Ecto neural progenitor cell (in vitro differentiated cells): Measurements from ENCODE around the gene VPS13D.

ENCODE experiments used
- DNase-seq: peaks from one replicate; pipeline ENCODE4 v3.0.0-alpha.2; 2018; ENCODE audit warnings: low spot score

VPS13D gene

DNA sequence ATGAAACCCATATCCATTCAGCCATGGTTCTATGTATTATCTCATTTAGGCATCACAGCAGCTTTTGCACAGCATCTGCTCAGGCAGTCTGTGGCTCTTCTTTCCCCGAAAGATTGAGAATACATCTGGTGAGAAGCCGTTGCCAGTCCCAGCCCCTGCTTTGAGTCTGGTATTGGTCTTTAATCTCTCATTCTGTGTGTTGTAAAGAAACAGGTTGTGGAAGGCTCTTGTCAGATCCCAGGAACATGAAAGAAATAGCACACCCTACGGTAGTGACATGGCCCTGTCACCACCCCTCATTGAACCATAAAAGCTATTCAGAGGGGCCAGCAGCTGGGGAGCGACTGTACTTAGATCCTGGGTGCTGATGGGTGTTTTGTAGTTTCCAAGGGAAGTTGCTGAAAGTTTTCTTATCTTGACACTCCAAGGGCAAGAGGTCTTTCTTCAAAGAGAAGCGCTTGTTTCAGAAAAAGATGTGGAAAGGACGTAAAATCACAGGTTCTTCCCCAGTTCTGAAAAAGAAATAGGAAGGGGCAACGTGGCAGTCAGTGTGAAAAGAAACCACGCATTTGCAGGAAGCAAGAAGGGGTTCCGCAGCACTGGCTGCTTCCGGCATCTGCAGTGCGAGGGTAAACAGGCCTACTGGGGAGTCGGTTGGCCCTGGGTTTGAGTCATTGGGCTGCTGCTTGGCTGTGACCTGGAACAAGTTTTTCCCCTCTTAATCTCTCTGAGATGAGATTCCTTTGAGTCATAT lies 243.1 kb downstream of the VPS13D start:
- DNase-seq: no peak

DNA sequence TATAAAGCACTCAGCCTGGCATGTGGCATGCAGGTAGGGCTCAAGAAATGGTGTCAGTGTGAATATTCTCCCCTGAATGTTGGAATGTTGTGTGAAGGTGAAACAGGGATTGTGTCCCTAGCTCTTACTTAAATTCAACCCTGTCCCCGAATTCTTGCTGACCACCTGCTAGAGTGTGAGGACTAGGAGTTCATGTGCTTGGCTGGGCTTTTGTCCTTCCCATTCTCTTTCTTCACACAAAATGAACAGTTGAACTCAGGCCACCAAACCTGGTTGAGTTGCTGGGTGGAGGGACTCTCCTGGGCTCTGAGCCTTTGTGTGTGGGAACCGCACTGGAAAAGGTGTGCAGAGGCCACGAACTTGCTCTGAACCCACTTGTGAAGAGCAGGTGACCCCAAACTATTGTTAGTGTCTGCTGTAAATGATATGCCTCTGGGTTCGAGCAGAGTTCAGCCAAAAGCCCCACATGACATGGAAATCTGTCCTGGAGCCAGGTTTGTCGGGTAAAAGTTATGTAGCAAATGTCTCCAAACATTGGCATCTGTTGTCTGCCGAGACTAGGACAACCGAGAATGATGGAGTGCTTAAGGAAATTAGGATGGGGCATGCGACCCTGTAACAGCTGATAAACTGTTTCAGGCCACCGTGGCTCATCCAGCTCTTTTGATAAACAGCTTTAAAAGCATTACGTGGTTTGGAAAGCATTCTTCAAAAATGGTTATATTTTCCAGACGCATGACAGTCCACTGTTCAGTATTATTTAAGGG lies 243.9 kb downstream of the VPS13D start:
- no peak for DNase-seq

DNA sequence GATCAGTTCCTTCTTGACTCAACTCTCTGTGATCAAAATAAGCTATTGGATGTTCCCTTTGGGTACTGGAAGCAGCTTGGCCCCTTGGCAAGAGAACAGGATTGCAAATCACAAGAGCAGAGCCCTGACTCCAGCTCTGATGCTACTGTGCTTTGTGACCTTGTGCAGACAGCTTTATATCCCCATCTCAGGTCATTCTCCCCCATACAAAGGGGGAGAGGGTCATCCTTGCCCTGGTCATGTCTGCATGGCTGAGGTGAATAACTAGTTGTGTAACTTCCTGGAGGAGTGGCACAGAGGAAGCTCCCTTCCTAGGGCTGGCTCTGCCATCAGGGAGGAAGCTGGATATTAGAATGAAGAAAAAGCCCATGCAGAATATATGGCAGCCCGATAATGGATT lies 245.3 kb downstream of the VPS13D start:
- DNase-seq: no peak

DNA sequence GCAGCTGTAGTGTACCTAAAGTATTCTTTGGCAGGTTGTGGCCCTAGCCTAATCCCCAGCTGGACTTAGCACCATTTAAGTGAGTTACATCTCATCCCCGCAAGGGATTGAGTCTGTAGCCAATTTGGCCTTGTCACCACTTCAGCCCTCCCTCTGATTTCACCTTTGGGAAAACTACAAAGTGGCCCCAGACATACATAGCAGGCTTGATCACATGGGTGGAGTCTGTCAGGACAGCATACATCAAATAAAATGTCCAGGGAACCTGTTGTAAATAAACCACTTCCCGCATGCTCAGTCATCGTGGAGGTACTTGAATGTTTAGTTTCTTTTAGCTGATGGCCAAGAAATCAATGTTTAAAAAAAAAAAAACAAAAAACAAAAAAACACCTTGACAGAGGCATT lies 245.7 kb downstream of the VPS13D start:
- no peak for DNase-seq

DNA sequence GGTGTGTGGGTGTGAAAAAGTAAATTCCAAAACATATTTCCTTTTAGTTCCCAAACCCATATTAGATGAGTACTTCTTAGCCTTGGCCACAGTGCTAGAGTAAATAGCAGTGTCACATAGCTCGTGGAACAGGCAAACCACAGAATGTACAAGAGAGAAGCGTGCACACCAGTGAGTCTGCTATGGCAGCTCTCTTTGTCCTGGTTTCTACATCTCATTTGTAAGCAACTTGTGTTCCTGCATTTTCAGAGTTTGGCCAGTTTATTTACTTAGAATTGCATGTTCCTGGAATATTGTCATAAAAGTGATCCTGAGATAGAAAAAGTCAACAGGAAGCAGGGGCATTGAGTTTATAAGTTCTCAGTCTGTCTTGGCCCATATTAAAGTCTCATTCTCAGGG lies 246.1 kb downstream of the VPS13D start:
- DNase-seq: no peak

DNA sequence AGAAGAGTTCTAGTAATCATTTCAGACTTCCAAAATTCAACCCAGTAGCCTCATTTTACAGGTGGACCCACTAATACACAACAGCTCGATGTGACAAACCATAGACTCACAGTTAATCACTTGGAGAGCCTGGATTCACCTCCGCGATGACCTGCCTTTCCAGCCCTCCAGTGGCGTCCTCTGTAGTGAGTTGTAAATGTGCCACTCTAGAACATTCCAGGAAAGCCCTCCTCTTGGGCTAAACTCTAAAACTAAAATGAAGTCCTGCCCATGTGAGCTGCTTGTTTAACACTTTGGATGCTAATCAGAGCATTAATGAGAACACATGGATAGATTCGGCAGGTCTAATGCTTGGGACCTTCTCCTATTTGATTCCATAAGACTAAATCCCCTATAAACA lies 247.5 kb downstream of the VPS13D start:
- no peak for DNase-seq

DNA sequence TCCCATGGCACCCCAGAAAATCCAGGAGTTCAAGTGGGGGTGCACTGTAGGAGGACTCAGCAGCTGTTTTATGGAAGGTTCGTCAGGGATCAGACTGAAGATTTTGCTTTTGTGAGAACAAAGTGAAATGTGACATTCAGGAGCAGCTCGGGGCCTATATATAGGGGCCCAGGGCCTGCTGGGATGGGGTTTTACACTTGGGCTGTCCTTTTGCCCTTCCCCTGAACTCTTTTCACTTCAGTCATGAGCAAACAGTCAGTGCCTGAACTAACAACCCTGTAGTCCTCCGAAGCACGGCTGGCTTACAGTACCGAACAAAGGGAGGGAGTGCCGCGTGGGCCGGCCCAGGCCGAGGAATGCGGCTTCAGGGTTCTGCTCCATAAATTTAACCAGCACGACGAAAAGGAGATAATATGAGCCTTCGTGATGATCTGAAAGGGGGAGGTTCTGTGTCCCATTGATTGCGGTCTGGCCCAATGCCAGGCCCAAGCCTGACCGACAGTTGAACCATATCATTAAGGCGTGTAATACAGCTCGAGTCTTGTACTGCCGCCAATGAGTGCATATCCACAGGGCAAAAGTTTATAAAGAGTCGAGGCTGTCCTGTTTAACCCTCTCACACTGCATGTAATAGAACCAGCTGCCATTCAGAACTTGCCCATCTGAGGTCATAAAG lies 248.2 kb downstream of the VPS13D start:
- DNase-seq: no peak

DNA sequence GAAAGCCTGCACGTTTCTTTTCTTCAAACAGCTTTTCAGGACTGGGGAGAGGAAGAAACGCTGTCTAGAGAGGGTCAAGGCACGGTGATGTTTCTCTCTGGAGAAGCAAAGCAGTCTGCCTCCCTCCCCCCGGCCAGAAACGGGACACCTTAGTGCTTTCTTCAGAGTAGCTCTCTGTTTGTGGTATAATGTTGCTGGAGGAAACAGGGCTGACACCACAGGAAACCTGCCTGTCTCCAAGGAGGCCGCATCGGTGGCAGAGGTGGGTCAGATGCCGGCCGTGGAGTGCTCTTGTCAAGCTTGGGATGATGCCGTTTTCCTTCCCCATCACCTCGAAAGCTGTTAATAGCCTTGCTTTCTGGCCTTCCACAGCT lies 248.8 kb downstream of the VPS13D start:
- DNase-seq: no peak

DNA sequence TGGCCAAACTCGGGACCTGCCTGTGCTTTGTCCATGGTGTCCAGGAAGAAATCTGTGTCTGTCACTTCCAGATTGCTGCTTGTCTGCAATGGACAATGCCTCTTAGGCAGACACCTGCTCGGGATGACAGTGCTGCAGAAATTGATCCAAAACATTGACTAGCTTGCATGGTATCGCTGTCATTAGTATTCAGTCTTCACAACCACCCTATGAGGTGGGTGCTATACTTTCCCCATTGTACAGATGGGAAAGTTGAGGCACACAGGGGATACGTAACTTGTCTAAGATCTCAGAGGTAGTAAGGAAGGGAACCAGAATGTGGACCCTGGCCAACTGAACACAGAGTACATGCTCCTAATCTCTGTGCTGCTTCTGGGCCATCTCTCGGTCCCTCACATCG lies 249.5 kb downstream of the VPS13D start:
- DNase-seq: no peak

DNA sequence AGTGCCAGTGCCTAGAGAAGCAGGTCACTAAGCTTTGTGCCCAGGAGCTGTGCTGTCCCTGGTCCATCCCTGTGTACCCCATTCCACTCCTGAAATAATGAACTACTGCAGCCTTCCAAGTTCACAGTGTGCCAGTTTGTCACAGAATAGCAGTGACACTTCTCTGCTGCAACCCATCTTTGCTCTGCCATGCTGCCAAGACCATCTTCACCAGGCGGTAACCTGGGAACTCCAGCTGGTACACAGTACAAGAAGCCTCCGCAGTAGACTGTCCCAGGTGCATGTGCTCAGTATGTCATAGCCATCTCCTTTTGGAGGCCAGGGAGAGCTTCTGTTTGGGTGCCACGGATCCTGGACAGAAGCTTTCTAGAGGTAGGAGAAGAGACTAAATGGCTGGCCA lies 250.2 kb downstream of the VPS13D start:
- no peak for DNase-seq

DNA sequence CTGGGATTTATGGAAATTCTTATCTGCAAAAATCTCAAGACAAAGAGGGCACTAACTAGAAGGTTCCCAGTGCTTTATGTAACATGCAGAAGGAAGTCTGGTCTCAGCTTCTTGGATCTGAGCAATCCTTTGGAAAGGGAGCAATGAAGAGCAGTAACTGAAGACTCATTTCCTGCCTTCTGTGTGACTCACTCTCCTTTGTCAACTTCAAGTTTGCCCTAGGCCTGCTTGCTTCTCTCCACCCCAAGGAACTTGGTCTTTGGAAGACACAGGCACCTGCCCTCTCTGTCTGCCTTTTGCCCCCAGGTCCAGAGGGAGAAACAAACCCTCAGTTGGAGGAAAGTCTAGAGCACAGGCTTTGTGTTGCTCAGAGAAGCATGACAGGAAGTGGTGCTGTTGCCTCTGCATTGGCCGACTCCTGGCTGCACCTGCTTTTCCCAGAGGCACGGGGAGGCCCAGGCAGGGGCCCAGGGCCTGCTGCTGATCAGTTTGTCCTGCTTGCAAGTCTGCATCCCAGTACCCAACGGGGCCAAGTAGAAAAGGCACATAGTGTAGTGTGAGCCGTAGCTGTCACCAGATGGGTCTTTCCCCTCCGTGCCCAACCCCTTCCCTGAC lies 251.0 kb downstream of the VPS13D start:
- no peak for DNase-seq

DNA sequence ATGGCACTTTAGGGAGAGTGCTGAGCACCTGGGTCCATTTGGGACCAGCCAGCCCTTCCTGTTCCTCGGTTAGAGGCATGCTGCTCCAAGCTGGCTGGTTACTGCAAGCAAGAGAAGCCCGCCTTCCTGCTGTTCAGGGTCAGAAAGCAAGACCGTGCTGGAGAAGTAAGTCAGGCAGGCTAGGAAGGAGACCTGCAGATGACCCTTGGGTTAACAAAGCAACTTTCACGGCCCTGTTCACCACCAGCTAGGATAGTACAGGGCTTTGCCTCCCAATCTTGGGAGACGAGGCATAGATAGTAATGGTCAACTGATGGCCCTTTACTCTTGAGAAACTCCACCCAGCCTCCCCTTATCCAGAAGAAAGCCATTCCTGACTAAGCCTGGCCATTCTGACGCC lies 252.1 kb downstream of the VPS13D start:
- no peak for DNase-seq

DNA sequence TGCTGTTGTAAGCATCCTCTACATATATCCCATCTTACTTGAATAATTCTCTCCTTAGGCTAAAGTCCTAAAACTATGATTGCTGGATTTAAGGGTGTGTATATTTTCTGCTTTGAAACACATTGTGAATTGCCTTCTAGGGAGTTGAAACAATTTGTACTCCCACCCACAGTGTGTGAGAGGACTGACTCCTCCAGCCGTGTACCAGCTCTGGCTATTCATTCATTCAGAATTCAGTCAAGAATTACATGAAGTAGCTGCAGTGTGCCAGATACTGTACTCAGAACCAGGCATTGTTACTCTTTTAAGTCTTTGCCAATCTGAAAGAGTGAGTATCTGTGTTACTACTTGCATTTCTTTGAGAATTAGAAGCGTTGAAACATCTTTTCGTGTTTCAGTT lies 253.2 kb downstream of the VPS13D start:
- DNase-seq: no peak

DNA sequence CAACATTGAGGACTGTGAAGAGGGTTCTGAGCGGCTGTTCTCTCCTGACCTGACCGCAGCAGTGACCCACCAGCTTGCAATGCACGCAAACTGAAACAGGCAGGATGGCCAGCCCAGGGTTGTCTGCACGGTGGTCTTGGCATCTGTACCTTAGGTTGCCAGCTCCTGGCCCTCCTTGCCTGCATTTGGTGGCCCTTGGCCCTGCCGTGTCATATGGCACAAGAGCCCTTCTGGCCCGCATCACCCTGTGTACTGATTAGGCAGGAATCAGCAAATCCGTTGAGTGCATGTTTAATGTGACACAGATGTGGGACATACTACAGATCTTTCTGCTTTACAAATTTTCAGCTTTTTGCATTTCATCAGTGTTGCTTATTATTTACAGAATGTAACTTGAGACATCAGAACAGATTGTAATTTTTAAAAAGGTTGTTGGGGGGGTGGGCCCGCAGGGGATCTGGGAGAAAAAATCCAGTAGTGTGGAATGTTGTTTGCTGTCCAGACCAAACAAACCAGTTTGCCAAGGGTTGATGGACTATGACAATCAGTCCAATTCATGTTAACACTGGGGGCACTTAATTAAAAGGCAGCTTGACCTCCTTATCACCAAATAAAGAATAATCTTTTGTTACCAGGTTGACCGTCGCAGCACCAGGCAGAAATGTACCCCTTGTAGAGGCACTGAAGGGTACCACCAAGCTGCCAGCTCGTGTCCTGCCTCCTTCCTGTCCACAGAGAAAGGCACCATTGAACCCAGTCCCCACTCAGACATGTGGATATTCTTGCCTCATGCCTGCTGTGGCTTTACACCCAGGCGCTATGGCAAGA lies 255.6 kb downstream of the VPS13D start:
- DNase-seq: no peak

DNA sequence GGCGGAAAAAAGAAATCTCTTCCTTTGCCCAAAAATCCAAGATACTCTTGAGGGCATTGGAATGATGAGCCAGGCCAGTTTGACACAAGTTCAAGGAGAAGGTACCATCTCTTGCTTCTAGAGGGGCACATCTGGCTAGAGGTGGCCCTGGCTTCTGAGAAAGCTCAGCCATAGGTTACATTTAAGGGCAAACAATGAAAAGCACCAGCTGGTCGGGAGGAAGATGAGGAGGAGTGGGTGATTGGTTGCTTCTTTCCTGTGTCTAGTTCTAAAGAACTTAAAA lies 256.2 kb downstream of the VPS13D start:
- no peak for DNase-seq

DNA sequence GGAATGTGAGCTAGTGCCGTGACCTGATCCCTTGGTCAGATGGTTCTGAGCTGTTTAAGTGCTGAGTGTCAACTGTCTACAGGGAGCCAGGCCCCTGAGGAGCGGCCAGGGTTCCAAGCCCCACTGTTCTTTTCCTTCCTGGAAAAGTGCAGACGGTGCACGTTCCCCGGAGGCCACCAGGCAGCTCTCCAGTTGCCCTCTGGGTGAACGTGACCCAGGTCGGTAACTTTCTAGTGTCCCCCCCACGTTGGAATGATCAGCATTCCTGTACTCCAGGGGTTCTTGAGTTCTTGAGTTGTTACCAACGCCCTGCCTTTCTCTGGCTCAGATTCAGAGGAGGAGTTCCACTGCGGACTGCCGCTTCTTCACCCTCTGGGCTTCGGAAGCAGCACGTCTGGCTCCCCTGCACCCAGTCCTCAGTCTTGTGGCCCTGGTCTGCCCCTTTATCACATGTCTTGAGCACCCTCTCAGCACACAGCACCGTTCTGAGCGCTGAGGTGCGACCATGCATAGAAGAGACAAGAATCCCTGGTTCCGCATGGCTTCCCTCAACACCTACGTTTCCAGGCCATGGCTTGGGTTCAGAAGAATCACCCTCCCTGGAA lies 256.7 kb downstream of the VPS13D start:
- DNase-seq: no peak

DNA sequence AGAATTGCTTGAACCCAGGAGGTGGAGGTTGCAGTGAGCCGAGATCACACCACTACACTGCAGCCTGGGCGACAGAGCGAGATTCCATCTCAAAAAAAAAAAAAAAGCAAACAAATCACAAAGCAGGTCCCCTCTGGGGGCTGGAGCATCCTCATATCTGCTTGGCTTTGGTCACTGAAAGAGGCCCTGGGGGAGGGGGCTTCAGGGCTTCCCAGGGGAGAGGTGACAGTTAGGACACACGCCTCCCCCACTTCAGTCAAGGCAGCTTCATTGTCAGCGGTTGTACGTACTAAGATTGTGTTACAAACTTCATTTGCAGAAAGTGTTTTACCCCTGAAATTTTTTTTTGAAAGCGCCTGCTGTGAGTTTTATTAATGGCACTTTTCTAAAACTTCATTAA lies 257.7 kb downstream of the VPS13D start:
- no peak for DNase-seq

DNA sequence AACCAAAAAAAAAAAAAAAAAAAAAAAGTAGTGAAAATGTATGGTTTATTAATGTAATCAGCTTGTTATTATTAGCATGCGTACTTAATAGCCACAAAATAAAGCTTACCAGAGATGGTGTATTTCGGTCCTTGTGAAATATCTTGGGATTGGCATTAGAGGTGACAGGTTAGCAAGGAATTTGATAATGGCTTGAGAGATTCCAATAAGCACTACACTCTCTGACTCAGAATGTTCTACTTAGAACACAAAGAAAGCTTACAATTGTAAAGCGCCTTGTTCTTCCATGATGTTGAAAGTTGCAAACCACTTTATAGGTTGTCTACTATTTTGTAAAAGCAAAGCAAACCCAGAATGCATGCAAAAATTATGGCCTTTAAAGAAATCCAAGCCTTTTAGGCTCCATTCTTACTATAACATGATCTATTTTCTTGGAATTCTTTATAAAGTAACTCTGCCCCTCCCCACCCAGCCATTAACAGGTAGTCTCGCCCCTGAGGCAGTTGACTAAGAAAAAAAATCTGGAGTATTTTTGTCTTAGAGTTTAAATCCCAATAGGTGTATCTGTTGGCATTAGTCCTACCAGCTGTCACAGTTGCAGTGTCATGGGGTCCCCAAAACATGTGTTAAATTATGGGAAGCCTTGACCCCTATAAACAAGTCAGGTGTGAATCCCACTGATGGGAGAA lies 259.0 kb downstream of the VPS13D start:
- DNase-seq: no peak

DNA sequence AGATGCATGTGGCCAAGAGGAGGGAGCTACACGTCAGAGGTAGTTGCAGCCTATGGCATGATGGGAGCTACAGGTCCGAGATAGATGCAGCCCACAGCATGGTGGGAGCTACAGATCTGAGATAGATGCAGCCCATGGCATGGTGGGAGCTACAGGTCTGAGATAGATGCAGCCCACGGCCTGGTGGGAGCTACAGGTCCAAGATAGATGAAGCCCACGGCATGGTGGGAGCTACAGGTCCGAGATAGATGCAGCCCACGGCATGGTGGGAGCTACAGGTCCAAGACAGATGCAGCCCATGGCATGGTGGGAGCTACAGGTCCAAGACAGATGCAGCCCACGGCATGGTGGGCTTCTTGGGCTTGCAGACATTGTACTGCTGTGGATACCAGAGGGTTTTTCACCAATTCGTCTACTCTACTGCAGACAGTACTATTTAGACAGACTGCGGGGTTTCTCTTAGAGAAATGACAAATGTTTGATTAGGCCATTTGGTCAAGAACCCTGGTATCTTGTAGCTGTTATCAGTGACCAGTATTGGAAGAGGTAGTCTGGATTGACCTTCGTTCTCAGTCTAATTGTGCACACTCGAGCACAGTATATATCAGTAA lies 260.8 kb downstream of the VPS13D start:
- DNase-seq: no peak

DNA sequence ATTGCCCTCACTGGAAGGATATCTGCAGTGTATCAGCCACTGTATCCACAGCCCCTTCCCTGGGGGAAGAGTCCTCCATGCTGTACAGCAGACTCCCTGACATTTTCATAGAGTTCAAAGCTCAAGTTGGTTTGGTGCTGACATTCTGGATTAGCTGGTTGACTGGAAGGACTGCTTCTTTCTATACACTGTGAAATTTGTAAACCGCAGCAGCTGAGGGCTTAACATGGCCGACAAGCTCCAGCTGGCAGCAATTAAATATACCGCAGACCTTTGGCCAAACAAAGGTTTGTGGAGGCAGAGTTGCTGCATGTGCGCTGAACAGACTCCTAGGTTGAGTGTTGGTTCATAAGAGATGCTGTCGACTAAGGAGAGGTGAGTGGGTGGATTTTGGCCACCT lies 261.8 kb downstream of the VPS13D start:
- no peak for DNase-seq

DNA sequence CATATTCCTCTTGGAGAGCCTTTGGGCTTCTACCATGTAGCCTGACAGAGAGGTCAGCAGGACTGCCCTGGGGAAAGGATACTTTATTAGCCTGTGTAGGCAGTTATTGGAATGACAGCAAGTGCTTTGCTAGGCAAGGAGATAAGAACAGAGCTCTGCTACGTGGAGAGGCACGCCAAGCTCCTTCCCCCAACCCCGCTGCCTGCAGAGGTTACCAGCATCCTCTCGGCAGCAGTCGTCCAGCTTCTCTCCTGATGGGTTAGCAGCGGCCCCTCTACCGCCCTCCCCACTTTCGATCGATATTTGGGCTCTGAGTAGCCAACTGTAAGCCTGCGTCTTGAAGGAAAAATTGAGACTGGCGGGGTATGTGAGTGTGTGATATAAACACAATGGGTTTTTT lies 265.9 kb downstream of the VPS13D start:
- no peak for DNase-seq
